Activated effector memory CD4-positive, alpha-beta T cell treated with anti-CD3 and anti-CD28 coated beads, Interleukin-2, amount 50 U/mL, for 16 hours (primary cell): ENCODE results near the gene UGT1A7.

Experiments
- DNase-seq: peaks from one replicate; pipeline ENCODE4 v3.0.0-alpha.2; 2020

UGT1A7 gene

GRCh38 chr2:233764761-233765160 is 83.1 kb downstream of the UGT1A7 start:
- DNase-seq = no peak

- no peak for DNase-seq
Observed at GRCh38 chr2:233766416-233766815, 84.7 kb downstream of the UGT1A7 start.

GRCh38 chr2:233768076-233768475 is 86.4 kb downstream of the UGT1A7 start:
- no peak for DNase-seq

GRCh38 chr2:233769260-233769659 is 87.6 kb downstream of the UGT1A7 start:
- DNase-seq = no peak

GRCh38 chr2:233772153-233772552 is 90.5 kb downstream of the UGT1A7 start:
- DNase-seq = no peak

- no peak for DNase-seq
Observed at GRCh38 chr2:233772583-233772982, 90.9 kb downstream of the UGT1A7 start.

- no peak for DNase-seq
Observed at GRCh38 chr2:233773854-233774253, 92.2 kb downstream of the UGT1A7 start.

GRCh38 chr2:233775414-233775813 is 93.7 kb downstream of the UGT1A7 start:
- DNase-seq = no peak

GRCh38 chr2:233778030-233778429 is 96.3 kb downstream of the UGT1A7 start, which contains the start of gene MROH2A:
Gene MROH2A (plus strand): TSS chr2:233778330. CDS start chr2:233779359, 1,029 bp downstream.
- DNase-seq = no peak

- no peak for DNase-seq
Observed at GRCh38 chr2:233779722-233780121, 98.0 kb downstream of the UGT1A7 start.

- DNase-seq = no peak
Observed at GRCh38 chr2:233780771-233781170, 99.1 kb downstream of the UGT1A7 start.

- no peak for DNase-seq
Observed at GRCh38 chr2:233789554-233789953, 107.9 kb downstream of the UGT1A7 start.

- DNase-seq = no peak
Observed at GRCh38 chr2:233791151-233791882, 109.6 kb downstream of the UGT1A7 start.

- DNase-seq = peak; percentile 54
Observed at GRCh38 chr2:233791883-233792329, 110.2 kb downstream of the UGT1A7 start.

GRCh38 chr2:233792720-233793119 is 111.0 kb downstream of the UGT1A7 start:
- DNase-seq = no peak

GRCh38 chr2:233793465-233794127 is 111.9 kb downstream of the UGT1A7 start:
- DNase-seq = peak; percentile 49

GRCh38 chr2:233794128-233794658 is 112.5 kb downstream of the UGT1A7 start:
- DNase-seq = peak; percentile 57

- no peak for DNase-seq
Observed at GRCh38 chr2:233795735-233796171, 114.1 kb downstream of the UGT1A7 start.

- no peak for DNase-seq
Observed at GRCh38 chr2:233796254-233796653, 114.6 kb downstream of the UGT1A7 start.

- DNase-seq = no peak
Observed at GRCh38 chr2:233798335-233799086, 116.8 kb downstream of the UGT1A7 start.

GRCh38 chr2:233799087-233799665 is 117.5 kb downstream of the UGT1A7 start:
- DNase-seq = peak; percentile 53

- DNase-seq = peak; percentile 41
Observed at GRCh38 chr2:233799716-233800115, 118.0 kb downstream of the UGT1A7 start.

GRCh38 chr2:233800208-233800607 is 118.5 kb downstream of the UGT1A7 start:
- no peak for DNase-seq
